ENCODE data around the gene PKNOX2.

PKNOX2 gene

GRCh38 chr11:125370561-125371389 lies 206.2 kb downstream of the PKNOX2 start:
- DNase-seq, result no peak

GRCh38 chr11:125371431-125371935 lies 206.9 kb downstream of the PKNOX2 start:
- no peak for DNase-seq

GRCh38 chr11:125372088-125372487 lies 207.5 kb downstream of the PKNOX2 start:
- DNase-seq, result no peak

GRCh38 chr11:125372911-125373310 lies 208.4 kb downstream of the PKNOX2 start:
- no peak for DNase-seq

GRCh38 chr11:125373426-125374391 lies 209.2 kb downstream of the PKNOX2 start:
- no peak for DNase-seq

GRCh38 chr11:125374398-125374797 lies 209.8 kb downstream of the PKNOX2 start:
- no peak for DNase-seq

- DNase-seq, result no peak
Measured at GRCh38 chr11:125375146-125375545, 210.6 kb downstream of the PKNOX2 start.

- DNase-seq, result no peak
Measured at GRCh38 chr11:125376117-125376516, 211.6 kb downstream of the PKNOX2 start.

- no peak for DNase-seq
Measured at GRCh38 chr11:125376856-125377255, 212.3 kb downstream of the PKNOX2 start.

GRCh38 chr11:125378083-125378482 lies 213.5 kb downstream of the PKNOX2 start:
- DNase-seq, result no peak

- DNase-seq, result no peak
Measured at GRCh38 chr11:125378571-125378970, 214.0 kb downstream of the PKNOX2 start.

GRCh38 chr11:125379565-125379964 lies 215.0 kb downstream of the PKNOX2 start:
- no peak for DNase-seq

GRCh38 chr11:125379981-125380380 lies 215.4 kb downstream of the PKNOX2 start:
- DNase-seq, result no peak

- DNase-seq, result no peak
Measured at GRCh38 chr11:125380756-125381445, 216.3 kb downstream of the PKNOX2 start.

GRCh38 chr11:125381499-125382044 lies 217.0 kb downstream of the PKNOX2 start:
- DNase-seq, result no peak

GRCh38 chr11:125382314-125382791 lies 217.8 kb downstream of the PKNOX2 start:
- no peak for DNase-seq

GRCh38 chr11:125382822-125383221 lies 218.3 kb downstream of the PKNOX2 start:
- DNase-seq, result no peak

GRCh38 chr11:125384825-125385224 lies 220.3 kb downstream of the PKNOX2 start:
- DNase-seq, result no peak

GRCh38 chr11:125387901-125388300 lies 223.3 kb downstream of the PKNOX2 start:
- DNase-seq, result no peak

- no peak for DNase-seq
Measured at GRCh38 chr11:125388611-125389010, 224.1 kb downstream of the PKNOX2 start.

GRCh38 chr11:125389339-125390166 lies 225.0 kb downstream of the PKNOX2 start:
- no peak for DNase-seq

Measured in EL (cell line).